ENCODE results near the gene LRRC51. TPM values are rescaled to one million over a fixed set of nuclear protein-coding genes. Genes with fewer than 3 reads are reported as not detected.

Gene LRRC51
- total RNA-seq, 4 donors from 2014 or later: 9.1 to 10.0 (median 9.2) TPM

- 90% methylated on average over 1 of the region's 1 CpG for WGBS
- Histone ChIP-seq H3K9me3 (no peaks in the 10 kb centered on the region), H3K27me3 (no peaks in the 10 kb centered on the region), H3K4me1 (peaks cover 6 to 10% (median 9%) of the 10 kb centered on the region in 4 donors), H3K27ac (replicated peaks in 1 of 4) (no peak overlapping the region), H3K4me3 (no peak overlapping the region), H3K36me3 (peaks cover 0 to 30% (median 14%) of the 10 kb centered on the region in 4 donors)
- intact Hi-C loops (cut with DNase I): no loop called here
- TF ChIP-seq POLR2AphosphoS5 (IDR thresholded peaks at IDR 0.05): no peak
- no peak for TF ChIP-seq CTCF (IDR thresholded peaks at IDR 0.05)
- no peak for TF ChIP-seq EP300 (IDR thresholded peaks at IDR 0.05)
- no peak for TF ChIP-seq POLR2A (IDR thresholded peaks at IDR 0.05; ENCODE audit: low read depth)
- DNase-seq (ENCODE audit: extremely low spot score): no peak
Observed at GRCh38 chr11:72084965-72085364, 4.3 kb downstream of the LRRC51 start.

- DNase-seq (ENCODE audit: extremely low spot score): no peak
- peaks cover 7 to 11% (median 10%) of the 10 kb centered on the region in 4 donors for H3K4me1 ChIP-seq
- H3K9me3 ChIP-seq: no peaks in the 10 kb centered on the region
- no peaks in the 10 kb centered on the region for H3K27me3 ChIP-seq
- TF ChIP-seq CTCF (IDR thresholded peaks at IDR 0.05) (no peak), POLR2AphosphoS5 (IDR thresholded peaks at IDR 0.05) (no peak), POLR2A (IDR thresholded peaks at IDR 0.05; ENCODE audit: low read depth) (no peak), EP300 (IDR thresholded peaks at IDR 0.05) (no peak)
- intact Hi-C loops (cut with DNase I): no loop called here
- H3K27ac ChIP-seq (replicated peaks in 1 of 4): no peak overlapping the region
- no peak overlapping the region for H3K4me3 ChIP-seq
- 87% methylated on average over 3 of the region's 3 CpGs for whole genome bisulfite sequencing
- H3K36me3 ChIP-seq: peaks cover 0 to 35% (median 19%) of the 10 kb centered on the region in 4 donors
Observed at GRCh38 chr11:72085621-72086351, 5.1 kb downstream of the LRRC51 start.

- no peak overlapping the region for H3K4me3 ChIP-seq
- no peak for DNase-seq (ENCODE audit: extremely low spot score)
- peaks cover 10 to 15% (median 12%) of the 10 kb centered on the region in 4 donors for H3K4me1 ChIP-seq
- H3K27ac ChIP-seq (replicated peaks in 1 of 4): no peak overlapping the region
- no peaks in the 10 kb centered on the region for H3K9me3 ChIP-seq
- TF ChIP-seq POLR2AphosphoS5 (IDR thresholded peaks at IDR 0.05): no peak
- no peak for TF ChIP-seq POLR2A (IDR thresholded peaks at IDR 0.05; ENCODE audit: low read depth)
- TF ChIP-seq EP300 (IDR thresholded peaks at IDR 0.05): no peak
- no peak for TF ChIP-seq CTCF (IDR thresholded peaks at IDR 0.05)
- peaks cover 0 to 36% (median 19%) of the 10 kb centered on the region in 4 donors for H3K36me3 ChIP-seq
- H3K27me3 ChIP-seq: no peaks in the 10 kb centered on the region
- WGBS: 79% methylated on average over 4 of the region's 4 CpGs
- intact Hi-C loops (cut with DNase I): no loop called here
Observed at GRCh38 chr11:72088076-72088808, 7.6 kb downstream of the LRRC51 start.

GRCh38 chr11:72091292-72091691 lies 10.6 kb downstream of the LRRC51 start:
- intact Hi-C loops (cut with DNase I): loop anchor here (2.0 kb wide), 1 partner anchor 66 kb away; no protein-coding TSS in a partner anchor
- Histone ChIP-seq H3K4me1 (peaks cover 10 to 15% (median 12%) of the 10 kb centered on the region in 4 donors), H3K27me3 (no peaks in the 10 kb centered on the region), H3K4me3 (no peak overlapping the region), H3K27ac (replicated peaks in 1 of 4) (peak overlapping the region; percentile 48 to 69 (median 56)), H3K9me3 (no peaks in the 10 kb centered on the region), H3K36me3 (peaks cover 13 to 61% (median 41%) of the 10 kb centered on the region in 4 donors)
- no peak for DNase-seq (ENCODE audit: extremely low spot score)
- 29% methylated on average over 4 of the region's 4 CpGs for WGBS
- TF ChIP-seq POLR2AphosphoS5 (IDR thresholded peaks at IDR 0.05): peak; percentile 53 to 55
- peak; percentile 89 to 95 (median 94) for TF ChIP-seq CTCF (IDR thresholded peaks at IDR 0.05)
- no peak for TF ChIP-seq EP300 (IDR thresholded peaks at IDR 0.05)
- TF ChIP-seq POLR2A (IDR thresholded peaks at IDR 0.05; ENCODE audit: low read depth): no peak
